ENCODE data around the gene CLDN5.

DNA sequence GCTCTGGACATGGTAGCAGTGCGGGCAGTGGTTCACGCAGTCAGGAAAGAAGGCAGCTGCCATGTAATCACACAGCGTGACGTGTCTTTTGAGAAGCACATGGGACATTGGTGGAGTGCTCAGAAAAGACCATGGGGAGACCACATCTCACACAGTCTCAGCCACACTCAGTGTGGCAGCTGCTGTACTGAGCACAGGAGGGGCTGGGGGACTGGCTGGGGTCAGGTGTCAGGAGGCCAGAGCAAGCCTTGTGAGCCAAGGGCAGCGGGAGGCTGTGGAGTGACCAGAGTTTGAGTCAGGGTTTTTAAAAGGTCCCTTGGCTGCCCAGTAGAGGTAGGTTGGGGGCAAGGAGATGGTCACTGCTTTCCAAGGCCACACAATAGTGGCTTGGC lies 18.5 kb downstream of the CLDN5 start:
- TF ChIP-seq, protein P1, sequence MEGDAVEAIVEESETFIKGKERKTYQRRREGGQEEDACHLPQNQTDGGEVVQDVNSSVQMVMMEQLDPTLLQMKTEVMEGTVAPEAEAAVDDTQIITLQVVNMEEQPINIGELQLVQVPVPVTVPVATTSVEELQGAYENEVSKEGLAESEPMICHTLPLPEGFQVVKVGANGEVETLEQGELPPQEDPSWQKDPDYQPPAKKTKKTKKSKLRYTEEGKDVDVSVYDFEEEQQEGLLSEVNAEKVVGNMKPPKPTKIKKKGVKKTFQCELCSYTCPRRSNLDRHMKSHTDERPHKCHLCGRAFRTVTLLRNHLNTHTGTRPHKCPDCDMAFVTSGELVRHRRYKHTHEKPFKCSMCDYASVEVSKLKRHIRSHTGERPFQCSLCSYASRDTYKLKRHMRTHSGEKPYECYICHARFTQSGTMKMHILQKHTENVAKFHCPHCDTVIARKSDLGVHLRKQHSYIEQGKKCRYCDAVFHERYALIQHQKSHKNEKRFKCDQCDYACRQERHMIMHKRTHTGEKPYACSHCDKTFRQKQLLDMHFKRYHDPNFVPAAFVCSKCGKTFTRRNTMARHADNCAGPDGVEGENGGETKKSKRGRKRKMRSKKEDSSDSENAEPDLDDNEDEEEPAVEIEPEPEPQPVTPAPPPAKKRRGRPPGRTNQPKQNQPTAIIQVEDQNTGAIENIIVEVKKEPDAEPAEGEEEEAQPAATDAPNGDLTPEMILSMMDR (IDR thresholded peaks at IDR 0.05) = no peak
- no peak for TF ChIP-seq EZH2 (IDR thresholded peaks at IDR 0.05; ENCODE audit: borderline replicate concordance, insufficient read depth, low read depth, low read length, poor library complexity, severe bottlenecking)
